Prostate gland (tissue), 2 donors: ENCODE measurements around the gene KAZALD1.

Experiments used
- CTCF ChIP-seq, 4 experiments: fragments of 200-600 bp in 2 of 4; fragments of 450-650 bp in 2 of 4; sonication (generic) in 2 of 4; IDR thresholded peaks; 1 replicate in 3 of 4; 2 replicates in 1 of 4; pipeline ENCODE4 v1.5.1; 2016 to 2019; ENCODE audit warnings: antibody characterized with exemption in 4 of 4, mild to moderate bottlenecking in 2 of 4, moderate library complexity in 2 of 4
- POLR2A ChIP-seq: fragments of 450-650 bp; IDR thresholded peaks from one replicate; pipeline ENCODE4 v1.6.1; 2016; ENCODE audit warnings: antibody characterized with exemption, mild to moderate bottlenecking
- POLR2AphosphoS5 ChIP-seq: sonication (generic); formaldehyde crosslinking; IDR thresholded peaks from one replicate; pipeline ENCODE4 v1.6.1; 2017; ENCODE audit warnings: antibody characterized with exemption

GRCh38 chr10:101018118-101018599 lies 43.6 kb upstream of the KAZALD1 start:
- TF ChIP-seq CTCF (IDR thresholded peaks at IDR 0.05) (no peak), POLR2A (no peak), POLR2AphosphoS5 (no peak)
